MM.1S (cell line): ENCODE results near the gene BBOX1.

Experiments used
- CTCF ChIP-seq: fragments of 300-600 bp; sonication (generic); IDR thresholded peaks from 2 replicates; pipeline ENCODE4 v1.5.1; 2016; ENCODE audit warnings: antibody characterized with exemption, low read length, mixed read lengths
- EZH2 ChIP-seq: fragments of 300-600 bp; sonication (generic); optimal IDR thresholded peaks from 2 replicates; pipeline ENCODE3; 2017; ENCODE audit warnings: low read depth, mild to moderate bottlenecking, antibody characterized with exemption, low read length, mixed read lengths
- EZH2phosphoT487 ChIP-seq: fragments of 300-600 bp; sonication (generic); IDR thresholded peaks from 2 replicates; pipeline ENCODE4 v1.6.1; 2018; ENCODE audit warnings: antibody characterized with exemption, low read length

GRCh38 chr11:27162237-27162636 lies 121.6 kb downstream of the BBOX1 start:
- TF ChIP-seq CTCF (no peak), EZH2 (no peak), EZH2phosphoT487 (no peak)
